Neural progenitor cell (in vitro differentiated cells): ENCODE results near the gene TCERG1L. TPM values are rescaled to one million over a fixed set of nuclear protein-coding genes. Genes with fewer than 3 reads are reported as not detected.

Experiments
- DNase-seq: peaks from one replicate; pipeline ENCODE4 v3.0.0-alpha.2; 2016; ENCODE audit warnings: low spot score
- H2AFZ ChIP-seq: fragments of 200-600 bp; sonication (generic); replicated peaks from 2 replicates; pipeline ENCODE4 v1.6.1; 2016; ENCODE audit warnings: antibody characterized with exemption
- H3F3A ChIP-seq: fragments of 200-600 bp; sonication (generic); 2 replicates; pipeline ENCODE4 v1.6.1; 2016; ENCODE audit warnings: antibody characterized with exemption, low read depth
- H3K27ac ChIP-seq: fragments of 200-600 bp; sonication (generic); 2 replicates; pipeline ENCODE4 v1.5.1; 2016; ENCODE audit warnings: mild to moderate bottlenecking
- H3K27me3 ChIP-seq: fragments of 200-600 bp; sonication (generic); 2 replicates; pipeline ENCODE4 v1.6.1; 2016; ENCODE audit warnings: mild to moderate bottlenecking, moderate library complexity
- H3K36me3 ChIP-seq: fragments of 200-600 bp; sonication (generic); 2 replicates; pipeline ENCODE4 v1.5.1; 2016
- H3K4me1 ChIP-seq: fragments of 200-600 bp; sonication (generic); 2 replicates; pipeline ENCODE4 v1.6.1; 2016; ENCODE audit warnings: mixed run types
- H3K4me2 ChIP-seq: fragments of 200-600 bp; sonication (generic); 2 replicates; pipeline ENCODE4 v1.6.1; 2016
- H3K4me3 ChIP-seq: fragments of 200-600 bp; sonication (generic); 2 replicates; pipeline ENCODE4 v1.5.1; 2016
- H3K79me2 ChIP-seq: fragments of 200-600 bp; sonication (generic); 2 replicates; pipeline ENCODE4 v1.6.1; 2016; ENCODE audit warnings: low read depth
- H3K9ac ChIP-seq: fragments of 200-600 bp; sonication (generic); 2 replicates; pipeline ENCODE4 v1.6.1; 2016
- H3K9me3 ChIP-seq: fragments of 200-600 bp; sonication (generic); 2 replicates; pipeline ENCODE4 v1.5.1; 2016; ENCODE audit warnings: low read depth
- H4K20me1 ChIP-seq: fragments of 200-600 bp; sonication (generic); 2 replicates; pipeline ENCODE4 v1.6.1; 2016; ENCODE audit warnings: low read depth
- H3K27ac Mint-ChIP-seq: 3 replicates; pipeline ENCODE4 v1.8.0; 2021; ENCODE audit warnings: mixed read lengths
- H3K27me3 Mint-ChIP-seq: 2 replicates; pipeline ENCODE4 v1.8.0; 2022; ENCODE audit warnings: low read depth, mild to moderate bottlenecking, inconsistent platforms, moderate library complexity, mixed read lengths; ENCODE audit not compliant: insufficient read depth
- H3K36me3 Mint-ChIP-seq: 3 replicates; pipeline ENCODE4 v1.8.0; 2021; ENCODE audit warnings: mixed read lengths
- H3K4me1 Mint-ChIP-seq: 3 replicates; pipeline ENCODE4 v1.8.0; 2021; ENCODE audit warnings: mixed read lengths
- H3K4me3 Mint-ChIP-seq: 3 replicates; pipeline ENCODE4 v1.8.0; 2021; ENCODE audit warnings: mild to moderate bottlenecking, moderate library complexity, mixed read lengths
- H3K9me3 Mint-ChIP-seq: 3 replicates; pipeline ENCODE4 v1.8.0; 2020; ENCODE audit warnings: mixed read lengths
- CTCF ChIP-seq: fragments of 200-600 bp; sonication (generic); IDR thresholded peaks from 2 replicates; pipeline ENCODE4 v1.5.1; 2017; ENCODE audit warnings: antibody characterized with exemption, mild to moderate bottlenecking
- EZH2 ChIP-seq: fragments of 200-600 bp; sonication (generic); IDR thresholded peaks from 2 replicates; pipeline ENCODE4 v1.6.1; 2017; ENCODE audit warnings: antibody characterized with exemption, mild to moderate bottlenecking, moderate library complexity
- EZH2phosphoT487 ChIP-seq: fragments of 200-600 bp; sonication (generic); IDR thresholded peaks from 2 replicates; pipeline ENCODE4 v1.6.1; 2017; ENCODE audit warnings: antibody characterized with exemption
- total RNA-seq: library from RNA; depleted of rRNA; stranded (reverse); fragments of >200 nt; gene quantifications from 2 replicates; pipeline ENCODE4 v1.2.3, GENCODE V29; 2015; ENCODE audit warnings: low replicate concordance

TCERG1L gene
- total RNA-seq, 1 donor from 2014 or later, result 1.8 TPM

GRCh38 chr10:131147301-131147975 lies 164.1 kb downstream of the TCERG1L start:
- no peaks in the 10 kb centered on the region for H3K79me2 ChIP-seq
- TF ChIP-seq CTCF (no peak), EZH2phosphoT487 (no peak), EZH2 (no peak)
- H2AFZ ChIP-seq, result no peak overlapping the region
- no peaks in the 10 kb centered on the region for H3K9me3 ChIP-seq
- Mint-ChIP-seq H3K27ac (no peak overlapping the region), H3K9me3 (peaks cover 7% of the 10 kb centered on the region), H3K4me3 (no peak overlapping the region), H3K4me1 (peaks cover 17% of the 10 kb centered on the region), H3K36me3 (peaks cover 2% of the 10 kb centered on the region), H3K27me3 (peaks cover 3% of the 10 kb centered on the region)
- no peak for DNase-seq
- no peaks in the 10 kb centered on the region for H3K27me3 ChIP-seq
- no peak overlapping the region for H3K4me2 ChIP-seq
- H3K4me3 ChIP-seq, result no peak overlapping the region
- no peaks in the 10 kb centered on the region for H3K36me3 ChIP-seq
- no peaks in the 10 kb centered on the region for H4K20me1 ChIP-seq
- no peak overlapping the region for H3K27ac ChIP-seq
- H3K4me1 ChIP-seq, result peaks cover 20% of the 10 kb centered on the region
- no peaks in the 10 kb centered on the region for H3F3A ChIP-seq
- H3K9ac ChIP-seq, result no peak overlapping the region

- Histone ChIP-seq H3K9me3 (no peaks in the 10 kb centered on the region), H3K4me1 (peaks cover 20% of the 10 kb centered on the region), H2AFZ (no peak overlapping the region), H4K20me1 (no peaks in the 10 kb centered on the region), H3K79me2 (no peaks in the 10 kb centered on the region), H3K9ac (no peak overlapping the region), H3K27me3 (no peaks in the 10 kb centered on the region), H3K4me2 (no peak overlapping the region), H3K36me3 (no peaks in the 10 kb centered on the region), H3K4me3 (no peak overlapping the region), H3K27ac (no peak overlapping the region), H3F3A (no peaks in the 10 kb centered on the region)
- TF ChIP-seq EZH2, result no peak
- no peak for TF ChIP-seq EZH2phosphoT487
- Mint-ChIP-seq H3K9me3 (peaks cover 3% of the 10 kb centered on the region), H3K27me3 (peaks cover 5% of the 10 kb centered on the region), H3K4me1 (peaks cover 17% of the 10 kb centered on the region), H3K36me3 (peaks cover 2% of the 10 kb centered on the region), H3K27ac (no peak overlapping the region), H3K4me3 (no peak overlapping the region)
- DNase-seq, result no peak
Observed at GRCh38 chr10:131146790-131147189, 164.7 kb downstream of the TCERG1L start.

- Histone ChIP-seq H3K4me2 (no peak overlapping the region), H2AFZ (no peak overlapping the region), H3K27me3 (no peaks in the 10 kb centered on the region), H3F3A (no peaks in the 10 kb centered on the region), H3K27ac (no peak overlapping the region), H3K9me3 (no peaks in the 10 kb centered on the region), H3K79me2 (no peaks in the 10 kb centered on the region), H4K20me1 (no peaks in the 10 kb centered on the region), H3K4me3 (no peak overlapping the region), H3K9ac (no peak overlapping the region), H3K4me1 (peaks cover 20% of the 10 kb centered on the region), H3K36me3 (no peaks in the 10 kb centered on the region)
- no peak for DNase-seq
- Mint-ChIP-seq H3K27ac (no peak overlapping the region), H3K36me3 (peaks cover 2% of the 10 kb centered on the region), H3K4me1 (peaks cover 17% of the 10 kb centered on the region), H3K9me3 (no peaks in the 10 kb centered on the region), H3K27me3 (peaks cover 5% of the 10 kb centered on the region), H3K4me3 (no peak overlapping the region)
- TF ChIP-seq EZH2 (no peak), CTCF (no peak), EZH2phosphoT487 (no peak)
Observed at GRCh38 chr10:131145756-131146155, 165.8 kb downstream of the TCERG1L start.

- Histone ChIP-seq H4K20me1 (no peaks in the 10 kb centered on the region), H3K4me2 (no peak overlapping the region), H3K79me2 (no peaks in the 10 kb centered on the region), H3K27ac (no peak overlapping the region), H3F3A (no peaks in the 10 kb centered on the region), H2AFZ (no peak overlapping the region), H3K4me1 (peaks cover 20% of the 10 kb centered on the region), H3K36me3 (no peaks in the 10 kb centered on the region), H3K4me3 (no peak overlapping the region), H3K9me3 (no peaks in the 10 kb centered on the region), H3K9ac (no peak overlapping the region), H3K27me3 (no peaks in the 10 kb centered on the region)
- Mint-ChIP-seq H3K4me3 (no peak overlapping the region), H3K9me3 (no peaks in the 10 kb centered on the region), H3K4me1 (peaks cover 17% of the 10 kb centered on the region), H3K27ac (no peak overlapping the region), H3K27me3 (peaks cover 4% of the 10 kb centered on the region), H3K36me3 (peaks cover 2% of the 10 kb centered on the region)
- TF ChIP-seq EZH2phosphoT487 (no peak), EZH2 (no peak), CTCF (no peak)
- no peak for DNase-seq
Observed at GRCh38 chr10:131144711-131145375, 166.7 kb downstream of the TCERG1L start.
